Measurements from ENCODE around the gene PEAR1. TPM values are rescaled to one million over a fixed set of nuclear protein-coding genes. Genes with fewer than 3 reads are reported as not detected.
A peak's percentile ranks its signal among the peaks of the same experiment; 100 is the strongest.

Gene PEAR1
- total and polyA plus RNA-seq, 2 of the 8 experiments (the other 6 are each of a cell fraction or from before 2014, with no cell fraction given): 0.63 to 0.71 TPM

- TF ChIP-seq GABPA (IDR thresholded peaks at IDR 0.05; ENCODE audit: borderline replicate concordance, insufficient read depth, low read length): peak; percentile 19; the same call in 1 of the 2 replicates
- TF ChIP-seq MAFK (IDR thresholded peaks at IDR 0.05; ENCODE audit: low read depth, low read length): no peak
- TF ChIP-seq E2F6 (IDR thresholded peaks at IDR 0.05): peak; percentile 13; the same call in 1 of the 2 replicates
- peak; percentile 76 to 83 for TF ChIP-seq RAD21 (IDR thresholded peaks at IDR 0.05 in 1 of 2, conservative IDR thresholded peaks at IDR 0.05 in 1 of 2; ENCODE audit: low read depth in 2 of 2, low read length in 2 of 2)
These were observed 33.3 kb upstream of the PEAR1 start (continued) for GRCh38 chr1:156860113-156860627.
